Aorta (tissue), 5 donors: Measurements from ENCODE around the gene HLA-DOA. TPM values are rescaled to one million over a fixed set of nuclear protein-coding genes. Genes with fewer than 3 reads are reported as not detected.
A peak's percentile ranks its signal among the peaks of the same experiment; 100 is the strongest.

Experiments used
- ATAC-seq: fragments of 200-7000 bp; cut with Tn5 transposase; one replicate; pipeline ENCODE4 v1.9.1; 2022; ENCODE audit warnings: moderate library complexity; ENCODE audit not compliant: low FRiP score
- DNase-seq, 2 donors: peaks; one replicate each; pipeline ENCODE4 v3.0.0-alpha.2; 2020
- H3K27ac ChIP-seq, 2 donors: one replicate each; pipeline ENCODE4 v1.5.1; 2013; ENCODE audit warnings: low read length in 2 of 2, mild to moderate bottlenecking in 2 of 2, moderate library complexity in 2 of 2, control low read depth in 1 of 2, inconsistent platforms in 1 of 2, low read depth in 1 of 2
- H3K27me3 ChIP-seq, 2 donors: one replicate each; pipeline ENCODE4 v1.6.1; 2013; ENCODE audit warnings: control low read depth in 1 of 2, low read length in 1 of 2, mild to moderate bottlenecking in 1 of 2, moderate library complexity in 1 of 2; ENCODE audit not compliant: insufficient read depth in 2 of 2, control insufficient read depth in 1 of 2
- H3K36me3 ChIP-seq, 2 donors: one replicate each; pipeline ENCODE4 v1.6.1; 2013; ENCODE audit warnings: control low read depth in 1 of 2, low read length in 1 of 2, mild to moderate bottlenecking in 1 of 2; ENCODE audit not compliant: insufficient read depth in 2 of 2, control insufficient read depth in 1 of 2
- H3K4me1 ChIP-seq, 2 donors: one replicate each; pipeline ENCODE4 v1.6.1; 2013; ENCODE audit warnings: low read length in 2 of 2, control low read depth in 1 of 2, mild to moderate bottlenecking in 1 of 2, moderate library complexity in 1 of 2; ENCODE audit not compliant: insufficient read depth in 2 of 2, control insufficient read depth in 1 of 2
- H3K4me3 ChIP-seq, 2 donors: one replicate each; pipeline ENCODE4 v1.5.1; 2013; ENCODE audit warnings: low read length in 2 of 2, control low read depth in 1 of 2, mild to moderate bottlenecking in 1 of 2
- H3K9me3 ChIP-seq: one replicate; pipeline ENCODE4 v1.6.1; 2013; ENCODE audit warnings: mild to moderate bottlenecking, low read length; ENCODE audit not compliant: control insufficient read depth
- WGBS, 2 donors: extraction: QIAGEN DNeasy Blood & Tissue Kit; methylation state at CpG; one replicate each; pipeline ENCODE4 v1.1.7; 2013; 5-methylcytosine and 5-hydroxymethylcytosine counted together
- intact Hi-C, 2 donors: fragments of 100-400 bp; cut with DNase I; formaldehyde crosslinking; loops; one replicate each; pipeline versions ENCODE4 v1.14.2 to v1.15.0; 2022
- long read RNA-seq, 2 donors: library from polyadenylated mRNA; unstranded; transcript quantifications; one replicate each; pipeline ENCODE4 v2.0.0, GENCODE V29; 2020 to 2021
- polyA plus RNA-seq, 2 donors: library from polyadenylated mRNA; stranded (reverse); fragments of 200-250 nt; gene quantifications; one replicate each; pipeline ENCODE4 v1.2.3, GENCODE V29; 2013
- total RNA-seq, 2 donors: library from RNA; stranded (reverse); fragmentation: NEBNext Ultra II Directional; extraction: Animal tissue kit (Norgen Biotek cat#: 25700); gene quantifications; one replicate each; pipeline ENCODE4 v1.2.1, GENCODE V29; 2021
- donor health status: healthy with polysubstance abuse.
- donor health status: Bipolar disorder and iron deficiency.
- donor health status: DM: no; HTN: no; CAD: no.
- donor health status: DM: no; HTN: no; CAD: no.
- donor health status: DM: yes; HTN: yes; CAD: no.

HLA-DOA gene
- total RNA-seq (10 to 100 TPM; 10.4 to 16.7 TPM), polyA plus RNA-seq (1 to 10 TPM in 1 of 2 donors, under 1 TPM in 1; 0.28 to 2.8 TPM)
- long read RNA-seq, donor 1, partial matches to known transcripts: 0 of 5 reads
- long read RNA-seq, donor 1, other reads (novel, unspliced or antisense): 5 of 5 reads
- long read RNA-seq, donor 2, partial matches to known transcripts: 2 of 9 reads
- long read RNA-seq, donor 2, other reads (novel, unspliced or antisense): 5 of 9 reads

DNA sequence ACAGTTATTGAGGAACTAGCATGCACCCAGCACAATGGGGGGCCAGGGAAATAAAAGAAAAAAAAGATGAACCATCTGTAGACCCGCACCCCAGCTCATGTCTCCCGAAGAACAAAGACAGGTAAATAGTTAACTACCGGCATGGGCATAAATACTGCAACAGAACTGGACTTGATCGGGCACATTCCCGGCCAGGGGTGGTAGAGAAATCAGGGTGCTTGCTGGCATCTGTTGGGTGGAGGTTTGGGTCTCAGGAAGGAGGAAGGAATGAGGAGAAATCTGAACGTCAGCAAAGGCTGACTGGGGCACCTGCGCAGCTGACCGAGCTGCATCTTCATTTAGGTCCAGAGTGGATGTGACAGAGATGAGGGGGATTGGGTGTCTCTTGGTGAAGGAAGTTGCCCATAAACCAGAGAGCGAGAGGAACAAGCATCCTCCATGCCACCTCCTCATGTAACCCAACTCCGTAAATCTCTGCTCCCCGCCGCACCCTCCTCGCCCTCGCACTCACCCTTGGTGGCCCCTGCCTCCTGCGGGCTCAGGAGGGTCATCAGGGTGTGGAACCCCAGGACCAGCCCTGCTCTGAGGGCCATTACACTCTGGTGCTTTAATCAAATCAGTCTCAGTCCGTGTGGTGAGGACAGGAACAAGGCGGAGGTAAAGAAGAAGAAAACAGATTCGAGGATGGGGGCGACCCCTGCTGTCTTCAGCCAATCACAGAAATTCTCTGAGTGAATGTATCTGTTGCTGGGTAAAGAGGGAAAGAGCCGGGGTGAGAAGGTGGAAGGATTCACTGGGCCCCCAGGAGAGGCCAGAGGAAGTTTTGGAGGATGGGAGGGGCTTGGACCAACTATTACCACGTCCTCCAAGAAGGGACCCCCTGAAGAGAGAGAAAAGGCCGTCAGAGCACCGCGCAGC is at the start of gene HLA-DOA:
TSS of gene HLA-DOA (minus strand) at position 648 of the 918 bp plus-strand sequence.
- intact Hi-C loops: no loop called here
- no peaks in the 10 kb centered on the region for H3K4me1 ChIP-seq
- H3K27ac ChIP-seq: no peak within 1 kb of the TSS
- H3K9me3 ChIP-seq: no peaks in the 10 kb centered on the region
- DNase-seq: peak in 1 of 2 donors; percentile 62
- no peaks in the 10 kb centered on the region for H3K36me3 ChIP-seq
- 27 to 30% methylated on average over 24 of the region's 24 CpGs for WGBS, 2 donors
- no peak within 1 kb of the TSS for H3K4me3 ChIP-seq
- H3K27me3 ChIP-seq: peaks cover 0 to 6% of the 10 kb centered on the region in 2 donors
- peak; percentile 44 for ATAC-seq

DNA sequence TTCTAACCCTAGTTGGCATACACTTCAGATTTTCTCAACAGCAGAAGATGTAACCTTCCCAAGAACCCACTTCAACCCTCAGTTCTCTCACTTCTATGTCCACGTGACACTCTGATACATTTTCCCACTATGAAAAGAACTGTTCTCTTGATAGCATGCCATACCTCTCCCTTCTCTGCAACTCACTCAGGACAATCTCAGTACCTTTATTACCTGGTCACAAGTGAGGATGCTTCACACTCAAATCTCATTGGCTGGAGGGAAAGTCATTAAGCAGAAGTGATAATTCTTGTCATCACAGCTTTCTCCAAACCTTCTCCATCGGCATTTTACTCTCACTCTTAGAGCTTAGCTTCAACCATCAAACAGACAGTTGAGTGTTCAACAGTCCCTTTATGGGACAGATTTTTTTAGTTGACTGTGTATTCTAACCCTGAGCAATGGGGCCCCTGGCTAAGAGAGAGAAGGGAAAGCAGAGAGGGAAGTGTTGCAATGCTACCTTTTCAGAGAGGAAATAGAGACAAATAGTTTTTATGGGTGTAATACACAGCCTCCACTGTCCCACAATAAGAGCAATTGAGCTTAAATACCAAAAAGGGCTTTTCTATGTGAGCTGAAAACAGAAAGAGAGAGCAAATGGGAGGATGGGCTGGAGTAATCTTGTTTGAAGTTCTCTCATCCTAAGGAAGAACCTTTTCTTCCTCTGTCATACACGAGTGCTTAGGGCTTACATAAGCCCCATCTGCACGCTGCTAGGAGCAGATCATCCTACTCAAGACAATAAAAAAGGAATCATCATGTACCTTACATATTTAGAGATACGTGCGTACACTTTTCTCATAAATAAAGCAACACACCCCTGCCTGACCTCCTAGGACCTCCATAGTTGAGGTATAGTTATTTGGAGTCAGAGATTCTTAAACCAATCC is 48.1 kb upstream of the HLA-DOA start:
- intact Hi-C loops: no loop called here
- Histone ChIP-seq H3K36me3 (no peaks in the 10 kb centered on the region), H3K4me3 (peak overlapping the region in 1 of 2 donors; percentile 3), H3K4me1 (no peaks in the 10 kb centered on the region), H3K27ac (no peak overlapping the region), H3K9me3 (no peaks in the 10 kb centered on the region), H3K27me3 (no peaks in the 10 kb centered on the region)
- ATAC-seq (no peak), DNase-seq (no peak)
- WGBS, 2 donors: 39 to 62% methylated on average over 6 of the region's 6 CpGs

DNA sequence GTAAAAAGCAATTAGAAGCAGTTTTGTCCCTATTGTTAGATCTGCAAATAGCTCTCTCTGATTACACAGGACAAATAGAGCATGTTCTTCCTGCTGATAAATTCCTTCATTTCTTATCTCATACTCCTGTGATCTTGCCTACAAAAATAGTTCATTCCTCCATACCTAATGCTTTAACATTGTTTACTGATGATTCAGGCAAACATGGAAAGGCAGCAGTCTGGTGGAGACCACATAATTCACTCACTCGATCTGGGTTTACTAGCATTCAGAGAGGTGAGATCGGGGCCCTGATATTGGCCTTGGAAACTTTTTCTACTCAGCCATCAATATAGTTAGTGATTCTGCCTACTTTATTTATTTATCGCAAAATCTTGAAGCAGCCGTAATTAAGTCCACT is 43.8 kb upstream of the HLA-DOA start:
- intact Hi-C loops: no loop called here
- ATAC-seq: no peak
- no peak overlapping the region for H3K4me3 ChIP-seq

DNA sequence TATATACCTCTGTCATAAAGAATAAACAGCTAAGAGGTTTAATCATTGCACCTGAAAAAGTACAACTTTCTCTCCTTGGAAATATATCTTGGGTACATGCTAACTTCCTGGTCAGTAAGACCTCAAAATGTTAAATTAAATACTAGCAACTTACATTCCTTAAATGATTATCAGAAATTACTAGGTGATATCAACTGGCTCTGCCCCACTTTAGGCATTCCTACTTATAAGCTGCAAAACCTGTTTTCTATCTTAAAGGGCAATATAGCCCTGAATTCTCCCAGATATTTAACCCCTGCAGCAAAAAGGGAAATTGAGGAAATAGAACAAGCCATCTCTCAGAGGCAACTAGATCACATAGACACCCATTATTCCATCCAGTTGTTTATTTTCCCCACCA is 43.2 kb upstream of the HLA-DOA start:
- Histone ChIP-seq H3K4me1 (no peaks in the 10 kb centered on the region), H3K27me3 (no peaks in the 10 kb centered on the region), H3K27ac (no peak overlapping the region), H3K9me3 (no peaks in the 10 kb centered on the region), H3K36me3 (no peaks in the 10 kb centered on the region), H3K4me3 (no peak overlapping the region)
- no peak for DNase-seq
- intact Hi-C loops: no loop called here
- no peak for ATAC-seq

More for the DNA sequence above, 43.8 kb upstream of the HLA-DOA start:
- 42 to 53% methylated on average over 4 of the region's 4 CpGs for WGBS, 2 donors
- Histone ChIP-seq H3K36me3 (no peaks in the 10 kb centered on the region), H3K27ac (no peak overlapping the region), H3K9me3 (no peaks in the 10 kb centered on the region), H3K4me1 (no peaks in the 10 kb centered on the region), H3K27me3 (no peaks in the 10 kb centered on the region)
- DNase-seq: no peak

DNA sequence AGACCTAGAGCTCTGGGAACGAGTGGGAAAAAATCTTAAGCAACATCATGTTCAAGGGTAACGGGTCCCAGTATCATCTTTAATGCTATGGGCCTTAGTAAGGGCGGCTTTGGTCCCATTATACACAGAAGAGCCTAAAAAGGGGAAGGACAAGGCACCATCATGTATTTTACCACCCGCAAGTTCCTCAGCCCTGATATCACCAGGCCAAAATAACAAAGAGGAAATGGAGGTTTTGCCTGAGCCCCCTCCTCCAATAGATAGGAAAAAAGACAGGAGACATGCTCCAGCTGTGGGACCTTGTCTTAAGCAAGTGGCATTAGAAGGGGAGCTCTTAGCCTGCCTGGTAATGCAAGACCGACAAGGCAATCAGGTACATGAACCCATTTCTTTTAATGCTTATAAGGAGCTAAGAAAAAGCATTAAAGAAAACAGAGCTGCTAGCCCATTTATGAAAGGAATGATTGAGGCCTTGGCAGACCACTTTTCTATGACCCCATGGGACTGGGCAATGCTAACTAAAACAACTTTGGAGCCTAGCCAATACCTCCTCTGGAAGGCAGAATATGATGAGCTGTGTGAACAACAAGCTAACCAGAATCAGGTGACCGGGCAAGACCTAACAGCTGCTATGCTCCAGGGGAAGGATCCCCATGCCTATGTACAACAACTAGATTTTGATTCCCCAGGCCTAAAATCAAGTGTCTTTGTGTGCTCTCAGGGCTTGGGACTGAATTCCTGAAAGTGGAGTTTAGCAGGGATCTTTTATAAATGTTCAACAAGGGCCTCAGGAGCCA is 40.8 kb upstream of the HLA-DOA start:
- no peaks in the 10 kb centered on the region for H3K9me3 ChIP-seq
- WGBS, 2 donors: 71 to 74% methylated on average over 6 of the region's 6 CpGs
- no peaks in the 10 kb centered on the region for H3K4me1 ChIP-seq
- H3K27ac ChIP-seq: no peak overlapping the region
- DNase-seq (no peak), ATAC-seq (no peak)
- no peaks in the 10 kb centered on the region for H3K27me3 ChIP-seq
- intact Hi-C loops: no loop called here
- no peak overlapping the region for H3K4me3 ChIP-seq
- H3K36me3 ChIP-seq: no peaks in the 10 kb centered on the region

DNA sequence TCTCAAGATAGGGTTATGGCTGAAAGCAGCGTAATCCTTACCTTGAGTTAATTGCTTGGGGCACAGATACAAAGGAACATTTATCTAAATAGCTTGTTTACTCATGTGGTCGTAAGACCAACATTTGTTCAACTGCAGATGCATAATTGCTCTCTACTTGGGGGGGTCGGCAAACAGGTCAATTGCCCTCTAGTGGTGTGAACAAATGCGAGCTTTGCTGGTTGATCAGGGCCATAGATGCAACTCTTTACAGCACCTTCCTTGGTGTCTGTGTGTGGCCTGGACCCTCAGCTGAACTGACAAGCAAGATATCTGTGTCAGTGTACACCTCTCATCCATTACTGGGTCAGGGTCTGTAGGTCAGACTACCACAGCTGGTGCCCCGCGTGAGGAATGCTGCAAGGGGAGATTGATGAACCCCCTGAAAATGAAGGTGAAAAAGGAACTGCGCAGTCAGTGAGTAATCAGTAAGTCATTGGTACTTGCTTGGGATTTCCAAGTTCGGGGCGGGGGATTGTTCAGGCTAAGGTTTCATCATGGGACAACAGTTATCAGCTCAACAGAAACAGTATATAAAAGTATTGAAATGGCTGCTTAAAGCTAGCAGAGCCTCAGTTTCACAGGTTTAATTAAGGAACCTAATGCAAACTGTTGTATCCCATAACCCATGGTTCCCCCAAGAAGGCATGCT is 40.1 kb upstream of the HLA-DOA start:
- Histone ChIP-seq H3K27me3 (no peaks in the 10 kb centered on the region), H3K36me3 (no peaks in the 10 kb centered on the region), H3K4me1 (no peaks in the 10 kb centered on the region), H3K9me3 (no peaks in the 10 kb centered on the region), H3K4me3 (no peak overlapping the region), H3K27ac (no peak overlapping the region)
- intact Hi-C loops: no loop called here
- ATAC-seq (no peak), DNase-seq (no peak)
- WGBS, 2 donors: 63 to 67% methylated on average over 9 of the region's 9 CpGs

DNA sequence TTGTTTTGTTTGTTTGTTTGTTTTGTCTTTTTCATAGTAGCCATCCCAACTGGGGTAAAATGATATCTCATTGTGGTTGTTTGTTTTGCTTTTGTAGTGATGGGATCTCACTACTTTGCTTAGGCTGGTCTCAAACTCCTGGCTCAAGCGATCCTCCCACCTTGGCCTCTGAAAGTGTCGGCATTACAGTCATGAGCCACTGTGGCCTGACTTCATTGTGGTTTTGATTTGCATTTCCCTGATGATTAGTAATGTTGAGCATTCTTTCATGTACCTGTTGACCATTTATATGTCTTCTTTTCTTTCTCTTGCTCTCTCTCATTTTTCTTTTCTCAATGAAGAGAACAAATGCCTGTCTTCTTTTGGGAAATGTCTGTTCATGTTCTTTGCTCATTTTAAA is 30.8 kb upstream of the HLA-DOA start:
- Histone ChIP-seq H3K27ac (no peak overlapping the region), H3K27me3 (no peaks in the 10 kb centered on the region), H3K4me3 (no peak overlapping the region), H3K9me3 (peaks cover 1% of the 10 kb centered on the region), H3K4me1 (no peaks in the 10 kb centered on the region), H3K36me3 (no peaks in the 10 kb centered on the region)
- intact Hi-C loops: no loop called here
- DNase-seq (no peak), ATAC-seq (no peak)
- 91 to 95% methylated on average over 2 of the region's 2 CpGs for WGBS, 2 donors
